Renal cortical epithelial cell (primary cell): Measurements from ENCODE around the gene FGF9. TPM values are rescaled to one million over a fixed set of nuclear protein-coding genes. Genes with fewer than 3 reads are reported as not detected.

ENCODE experiments used
- total RNA-seq: library from RNA; depleted of rRNA; stranded (reverse); fragments of >200 nt; gene quantifications from 2 replicates; pipeline ENCODE4 v1.2.3, GENCODE V29; 2014

The FGF9 gene
- total RNA-seq, 1 donor from 2014 or later, result 3.6 TPM

Other genes with a start within 250 kb of the FGF9 start
- gene ZDHHC20, start 211.8 kb upstream of the FGF9 start, total RNA-seq, result 87.5 and 140 TPM in 2 replicates
- 108 and 140 TPM in 2 replicates for gene MICU2, start 66.9 kb upstream of the FGF9 start, total RNA-seq